Head of caudate nucleus (tissue), 42 donors: ENCODE results near the gene ITPR3.

Experiments
- DNase-seq, 42 donors: peaks; one replicate each; pipeline versions ENCODE4 v3.0.0 to v3.0.0-alpha.2; 2020 to 2021; ENCODE audit warnings: mixed read lengths in 7 of 42
- intact Hi-C: fragments of 100-400 bp; cut with DNase I; formaldehyde crosslinking; loops from one replicate; pipeline ENCODE4 v1.15.0; 2022

The ITPR3 gene

GRCh38 chr6:33732385-33732784 is 111.3 kb downstream of the ITPR3 start:
- DNase-seq: no peak
- intact Hi-C loops: no loop called here

- DNase-seq: no peak
- intact Hi-C loops: no loop called here
Observed at GRCh38 chr6:33732817-33733708, 111.9 kb downstream of the ITPR3 start.

- DNase-seq: no peak
- intact Hi-C loops: no loop called here
Observed at GRCh38 chr6:33733709-33734007, 112.5 kb downstream of the ITPR3 start.

- no peak for DNase-seq
Observed at GRCh38 chr6:33735216-33735615, 114.1 kb downstream of the ITPR3 start.

GRCh38 chr6:33737267-33738026 is 116.3 kb downstream of the ITPR3 start:
- intact Hi-C loops: no loop called here
- DNase-seq: peak in 1 of 42 donors; percentile 12

More at GRCh38 chr6:33735216-33735615, 114.1 kb downstream of the ITPR3 start:
- intact Hi-C loops: no loop called here

GRCh38 chr6:33738153-33738552 is 117.0 kb downstream of the ITPR3 start:
- intact Hi-C loops: no loop called here
- no peak for DNase-seq

GRCh38 chr6:33738879-33739278 is 117.8 kb downstream of the ITPR3 start:
- intact Hi-C loops: no loop called here
- no peak for DNase-seq

GRCh38 chr6:33739571-33739970 is 118.4 kb downstream of the ITPR3 start:
- no peak for DNase-seq
- intact Hi-C loops: no loop called here

- DNase-seq: no peak
Observed at GRCh38 chr6:33740204-33740608, 119.1 kb downstream of the ITPR3 start.

GRCh38 chr6:33740794-33741193 is 119.7 kb downstream of the ITPR3 start:
- no peak for DNase-seq
- intact Hi-C loops: no loop called here

More at GRCh38 chr6:33740204-33740608, 119.1 kb downstream of the ITPR3 start:
- intact Hi-C loops: no loop called here

GRCh38 chr6:33742092-33742491 is 121.0 kb downstream of the ITPR3 start:
- intact Hi-C loops: no loop called here

GRCh38 chr6:33742837-33743236 is 121.7 kb downstream of the ITPR3 start:
- intact Hi-C loops: no loop called here

More at GRCh38 chr6:33742092-33742491, 121.0 kb downstream of the ITPR3 start:
- no peak for DNase-seq

GRCh38 chr6:33744001-33744848 is 123.1 kb downstream of the ITPR3 start:
- DNase-seq: peak; percentile 66 to 94 (median 84)
- intact Hi-C loops: no loop called here

More at GRCh38 chr6:33742837-33743236, 121.7 kb downstream of the ITPR3 start:
- DNase-seq: no peak

- intact Hi-C loops: no loop called here
- DNase-seq: peak in 6 of 42 donors; percentile 11 to 48 (median 26)
Observed at GRCh38 chr6:33744895-33745546, 123.9 kb downstream of the ITPR3 start.

GRCh38 chr6:33745548-33745947 is 124.4 kb downstream of the ITPR3 start:
- DNase-seq: peak in 2 of 42 donors; percentile 12
- intact Hi-C loops: no loop called here
